GM19438 (cell line): ENCODE measurements around the gene PEMT.

ENCODE experiments used
- ATAC-seq: cut with Tn5 transposase; IDR thresholded peaks from one replicate; pipeline ENCODE4 v1.9.1; 2021; ENCODE audit warnings: low read depth; ENCODE audit not compliant: unreplicated experiment

PEMT gene

GRCh38 chr17:17570798-17571716 is 20.5 kb downstream of the PEMT start:
- ATAC-seq, result no peak

GRCh38 chr17:17570140-17570797 is 21.2 kb downstream of the PEMT start:
- ATAC-seq, result no peak

GRCh38 chr17:17569691-17570090 is 21.8 kb downstream of the PEMT start:
- no peak for ATAC-seq

- no peak for ATAC-seq
Observed at GRCh38 chr17:17568772-17569195, 22.7 kb downstream of the PEMT start.

- no peak for ATAC-seq
Observed at GRCh38 chr17:17567631-17568030, 23.9 kb downstream of the PEMT start.

GRCh38 chr17:17566896-17567513 is 24.5 kb downstream of the PEMT start:
- no peak for ATAC-seq

GRCh38 chr17:17565471-17566339 is 25.8 kb downstream of the PEMT start:
- no peak for ATAC-seq

GRCh38 chr17:17564896-17565295 is 26.6 kb downstream of the PEMT start:
- ATAC-seq, result no peak

GRCh38 chr17:17564323-17564722 is 27.2 kb downstream of the PEMT start:
- ATAC-seq, result no peak

- ATAC-seq, result no peak
Observed at GRCh38 chr17:17563530-17563929, 28.0 kb downstream of the PEMT start.

GRCh38 chr17:17562146-17562511 is 29.4 kb downstream of the PEMT start:
- ATAC-seq, result no peak

- ATAC-seq, result no peak
Observed at GRCh38 chr17:17561408-17562145, 29.9 kb downstream of the PEMT start.

- ATAC-seq, result no peak
Observed at GRCh38 chr17:17560975-17561374, 30.5 kb downstream of the PEMT start.

GRCh38 chr17:17560167-17560566 is 31.3 kb downstream of the PEMT start:
- ATAC-seq, result no peak

GRCh38 chr17:17559164-17559563 is 32.3 kb downstream of the PEMT start:
- ATAC-seq, result no peak

- no peak for ATAC-seq
Observed at GRCh38 chr17:17558431-17558830, 33.1 kb downstream of the PEMT start.

- no peak for ATAC-seq
Observed at GRCh38 chr17:17557796-17558195, 33.7 kb downstream of the PEMT start.

GRCh38 chr17:17556671-17557070 is 34.8 kb downstream of the PEMT start:
- ATAC-seq, result no peak

GRCh38 chr17:17555906-17556305 is 35.6 kb downstream of the PEMT start:
- no peak for ATAC-seq

GRCh38 chr17:17555151-17555550 is 36.4 kb downstream of the PEMT start:
- ATAC-seq, result no peak
